HG03575 (cell line): ENCODE data around the gene CHKA.

ENCODE experiments used
- ATAC-seq: cut with Tn5 transposase; IDR thresholded peaks from one replicate; pipeline ENCODE4 v1.9.1; 2021; ENCODE audit not compliant: unreplicated experiment, insufficient number of reproducible peaks, low FRiP score; ENCODE audit errors: extremely low read depth

CHKA gene

GRCh38 chr11:68052137-68052873, 68.9 kb downstream of the CHKA start:
- no peak for ATAC-seq

- no peak for ATAC-seq
Observed at GRCh38 chr11:68051191-68052136, 69.7 kb downstream of the CHKA start.

GRCh38 chr11:68050371-68050841, 70.8 kb downstream of the CHKA start:
- no peak for ATAC-seq

- ATAC-seq = no peak
Observed at GRCh38 chr11:68049509-68050370, 71.4 kb downstream of the CHKA start.

- ATAC-seq = no peak
Observed at GRCh38 chr11:68048681-68049508, 72.3 kb downstream of the CHKA start.

- ATAC-seq = no peak
Observed at GRCh38 chr11:68047437-68048290, 73.5 kb downstream of the CHKA start.

- ATAC-seq = no peak
Observed at GRCh38 chr11:68044898-68045351, 76.3 kb downstream of the CHKA start.

GRCh38 chr11:68044145-68044813, 76.9 kb downstream of the CHKA start:
- ATAC-seq = no peak

GRCh38 chr11:68043349-68044144, 77.6 kb downstream of the CHKA start:
- no peak for ATAC-seq

- no peak for ATAC-seq
Observed at GRCh38 chr11:68043029-68043348, 78.2 kb downstream of the CHKA start.

- ATAC-seq = no peak
Observed at GRCh38 chr11:68042219-68043028, 78.8 kb downstream of the CHKA start.

GRCh38 chr11:68041617-68042218, 79.5 kb downstream of the CHKA start:
- no peak for ATAC-seq

- ATAC-seq = no peak
Observed at GRCh38 chr11:68040957-68041591, 80.1 kb downstream of the CHKA start.

GRCh38 chr11:68040101-68040956, 80.9 kb downstream of the CHKA start:
- no peak for ATAC-seq
